Thyroid gland (tissue), 4 donors: ENCODE measurements around the gene NGB.

ENCODE experiments used
- CTCF ChIP-seq, 6 experiments: fragments of 200-600 bp in 3 of 6; fragments of 450-650 bp in 3 of 6; sonication (generic) in 3 of 6; IDR thresholded peaks; one replicate each; pipeline ENCODE4 v1.5.1; 2016 to 2019; ENCODE audit warnings: antibody characterized with exemption in 6 of 6, mild to moderate bottlenecking in 2 of 6, inconsistent platforms in 1 of 6, moderate library complexity in 1 of 6
- POLR2A ChIP-seq, 2 donors: fragments of 450-650 bp; IDR thresholded peaks; one replicate each; pipeline ENCODE4 v1.6.1; 2017; ENCODE audit warnings: antibody characterized with exemption in 2 of 2, mild to moderate bottlenecking in 2 of 2, moderate library complexity in 1 of 2

DNA sequence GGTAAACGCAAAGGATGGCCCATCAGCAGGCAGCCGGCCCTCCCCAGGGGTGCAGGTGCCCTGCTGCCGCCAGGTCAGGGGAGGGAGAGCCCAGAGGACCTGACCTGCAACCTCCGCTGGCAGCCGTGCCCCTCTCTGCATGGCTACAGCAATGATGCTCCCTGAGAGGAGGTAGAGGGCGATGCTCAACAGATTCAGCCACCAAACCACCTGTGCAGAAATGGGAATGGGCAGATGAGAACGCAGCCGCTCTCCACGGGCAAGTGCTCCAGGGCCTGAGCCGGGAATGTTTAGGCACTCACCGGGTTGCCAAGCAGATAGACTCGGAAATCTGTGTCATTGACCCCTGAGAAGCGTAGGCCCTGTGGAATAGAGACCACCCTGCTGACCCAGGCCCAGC, 8.7 kb upstream of the NGB start:
- TF ChIP-seq CTCF (IDR thresholded peaks at IDR 0.05), result no peak
- no peak for TF ChIP-seq POLR2A (IDR thresholded peaks at IDR 0.05)
